HepG2 (cell line): ENCODE results near the gene ZSCAN2. TPM values are rescaled to one million over a fixed set of nuclear protein-coding genes. Genes with fewer than 3 reads are reported as not detected.
A peak's percentile ranks its signal among the peaks of the same experiment; 100 is the strongest.

Experiments used
- ATAC-seq: fragments of 200-7000 bp; cut with Tn5 transposase; 3 replicates; pipeline ENCODE4 v1.9.1; 2020; ENCODE audit warnings: mild to moderate bottlenecking, moderate library complexity
- BruUV-seq: library from RNA; stranded (reverse); fragments of 400-500 nt; replicated peaks from 2 replicates; lab custom pipeline; 2021; lab: Mats Ljungman, UMichigan
- CTCF ChIA-PET: fragments of 300-600 bp; formaldehyde crosslinking; extraction: SDS; loops from one replicate; lab custom pipeline; 2021; ENCODE audit warnings: low total read pairs, inconsistent platforms, low intra/inter-chr PET ratio; lab: Yijun Ruan, JAX
- POLR2A ChIA-PET: fragments of 350-600 bp; sonication (Branson Sonifier 250); formaldehyde crosslinking; loops from one replicate; lab custom pipeline; 2020; ENCODE audit warnings: antibody characterized with exemption, inconsistent platforms; lab: Yijun Ruan, JAX
- DNase-seq: peaks from one replicate; pipeline ENCODE4 v3.0.0-alpha.2; 2015; ENCODE audit warnings: low spot score
- FAIRE-seq: peaks from 3 replicates; lab custom pipeline; 2011; peaks lifted over from hg19 to GRCh38; lab: Jason Lieb, UNC
- H2AFZ ChIP-seq: one replicate; pipeline ENCODE4 v1.6.1; 2011; ENCODE audit warnings: low read length, inconsistent platforms
- H3K27ac ChIP-seq: fragments of 300-600 bp; 3 replicates; pipeline ENCODE4 v1.8.0; 2011; ENCODE audit warnings: mixed run types, mild to moderate bottlenecking, mixed read lengths, low read length, inconsistent platforms; ENCODE audit not compliant: insufficient read depth; ENCODE audit errors: extremely low read length
- H3K27me3 ChIP-seq, 2 experiments: fragments of 200-600 bp in 1 of 2; 2 replicates in 1 of 2; 3 replicates in 1 of 2; pipeline versions ENCODE4 v1.6.0 to v1.8.0; 2011; ENCODE audit warnings: low read length in 2 of 2, mild to moderate bottlenecking in 2 of 2, moderate library complexity in 2 of 2, inconsistent platforms in 1 of 2; ENCODE audit not compliant: insufficient read depth in 2 of 2, control insufficient read depth in 1 of 2
- H3K36me3 ChIP-seq, 2 experiments: fragments of 200-600 bp in 1 of 2; replicated peaks in 1 of 2; 2 replicates in 1 of 2; 3 replicates in 1 of 2; pipeline versions ENCODE4 v1.5.1 to v1.8.0; 2011; ENCODE audit warnings: low read length in 2 of 2, inconsistent platforms in 1 of 2; ENCODE audit not compliant: insufficient read depth in 2 of 2, control insufficient read depth in 1 of 2
- H3K4me1 ChIP-seq: 2 replicates; pipeline ENCODE4 v1.5.1; 2012; ENCODE audit warnings: low read length, inconsistent platforms; ENCODE audit not compliant: insufficient read depth
- H3K4me2 ChIP-seq: 2 replicates; pipeline ENCODE4 v1.6.0; 2011; ENCODE audit warnings: low read depth, low read length, inconsistent platforms
- H3K4me3 ChIP-seq, 3 experiments: fragments of 200-600 bp in 1 of 3; sonication (generic), shearing (Covaris generic) in 1 of 3; replicated peaks in 1 of 3; 2 replicates each; pipeline ENCODE4 v1.5.1; 2011 to 2016; ENCODE audit warnings: low read length in 3 of 3, inconsistent platforms in 2 of 3, low read depth in 2 of 3, mild to moderate bottlenecking in 2 of 3, control low read depth in 1 of 3, mixed read lengths in 1 of 3; ENCODE audit not compliant: insufficient read depth in 1 of 3
- H3K79me2 ChIP-seq: one replicate; pipeline ENCODE4 v1.6.1; 2011; ENCODE audit warnings: low read length, inconsistent platforms; ENCODE audit not compliant: insufficient read depth
- H3K9ac ChIP-seq: 2 replicates; pipeline ENCODE4 v1.6.0; 2011; ENCODE audit warnings: mild to moderate bottlenecking, low read depth, low read length, inconsistent platforms; ENCODE audit not compliant: insufficient read depth
- H3K9me3 ChIP-seq: 2 replicates; pipeline ENCODE4 v1.5.1; 2012; ENCODE audit warnings: mild to moderate bottlenecking, low read length
- H4K20me1 ChIP-seq: 2 replicates; pipeline ENCODE4 v1.6.0; 2011; ENCODE audit warnings: inconsistent platforms, mild to moderate bottlenecking, low read length, moderate library complexity; ENCODE audit not compliant: insufficient read depth
- FOXA1 ChIP-seq, 2 experiments: fragments of 450-650 bp in 1 of 2; sonication (generic) in 1 of 2; formaldehyde crosslinking in 1 of 2; IDR thresholded peaks; 2 replicates each; pipeline versions ENCODE4 v1.4.0 to v1.6.1; 2016 to 2020; ENCODE audit warnings: missing genetic modification reagents in 1 of 2
- GABPB1 ChIP-seq: IDR thresholded peaks from 2 replicates; pipeline ENCODE4 v1.6.1; 2016; ENCODE audit warnings: mild to moderate bottlenecking, missing genetic modification reagents, moderate library complexity, missing compliant biosample characterization
- NCOA1 ChIP-seq: sonication (generic); formaldehyde crosslinking; IDR thresholded peaks from 2 replicates; pipeline ENCODE4 v1.9.0; 2021; ENCODE audit warnings: missing genetic modification reagents
- ZNF12 ChIP-seq: sonication (generic); formaldehyde crosslinking; IDR thresholded peaks from 2 replicates; pipeline ENCODE4 v1.5.0; 2020; ENCODE audit warnings: missing genetic modification reagents
- WGBS: methylation state at CpG from one replicate; pipeline ENCODE4 v1.1.6; 2017; ENCODE audit warnings: low lambda C conversion rate; 5-methylcytosine and 5-hydroxymethylcytosine counted together
- in situ Hi-C: cut with HindIII; loops from 2 replicates; pipeline ENCODE4 v1.10.0; 2017; ENCODE audit warnings: low pct_unique_long_range_greater_than_20kb; ENCODE audit not compliant: extremely low pct_ligation_motif_present
- intact Hi-C: fragments of 100-400 bp; cut with micrococcal nuclease; formaldehyde crosslinking; loops from one replicate; pipeline ENCODE4 v1.10.0; 2022; ENCODE audit not compliant: unreplicated experiment
- polyA plus RNA-seq, 8 experiments: library from polyadenylated mRNA; depleted of rRNA in 3 of 8; stranded (reverse) in 7 of 8; unstranded in 1 of 8; fragments of >200 nt; fragmentation: Illumina TruSeq in 4 of 8; extraction: Trizol in 4 of 8; gene quantifications; 2 replicates each; pipeline versions ENCODE4 v1.2.1 to v1.2.3, GENCODE V29; 2011 to 2016; ENCODE audit warnings: low read depth in 4 of 8, missing spikeins in 1 of 8, mixed read lengths in 1 of 8; ENCODE audit not compliant: insufficient read depth in 1 of 8
- total RNA-seq, 5 experiments: library from RNA; depleted of rRNA; stranded (reverse); fragments of >200 nt; fragmentation: Illumina TruSeq; extraction: Trizol; gene quantifications; 2 replicates each; pipeline ENCODE4 v1.2.3, GENCODE V29; 2016; ENCODE audit warnings: low read depth in 1 of 5
- TF ChIP-seq, protein P1 (sequence below): sonication (generic); formaldehyde crosslinking; IDR thresholded peaks from 2 replicates; pipeline ENCODE4 v1.5.0; 2020; ENCODE audit warnings: missing genetic modification reagents, mild to moderate bottlenecking, borderline replicate concordance
- TF ChIP-seq, protein P2 (sequence below), 2 experiments: fragments of 450-650 bp in 1 of 2; sonication (generic) in 1 of 2; formaldehyde crosslinking; IDR thresholded peaks; 2 replicates each; pipeline versions ENCODE4 v1.5.0 to v1.8.0; 2020 to 2022; ENCODE audit warnings: mild to moderate bottlenecking in 1 of 2, missing genetic modification reagents in 1 of 2
- TF ChIP-seq, protein P3 (sequence below): sonication (generic); formaldehyde crosslinking; IDR thresholded peaks from 2 replicates; pipeline ENCODE4 v1.4.0; 2020; ENCODE audit warnings: mild to moderate bottlenecking, missing genetic modification reagents

ZSCAN2 gene
- total and polyA plus RNA-seq, 2 of the 13 experiments (the other 11 are each of a cell fraction or from before 2014, with no cell fraction given), result 11.4 to 21.5 TPM

DNA sequence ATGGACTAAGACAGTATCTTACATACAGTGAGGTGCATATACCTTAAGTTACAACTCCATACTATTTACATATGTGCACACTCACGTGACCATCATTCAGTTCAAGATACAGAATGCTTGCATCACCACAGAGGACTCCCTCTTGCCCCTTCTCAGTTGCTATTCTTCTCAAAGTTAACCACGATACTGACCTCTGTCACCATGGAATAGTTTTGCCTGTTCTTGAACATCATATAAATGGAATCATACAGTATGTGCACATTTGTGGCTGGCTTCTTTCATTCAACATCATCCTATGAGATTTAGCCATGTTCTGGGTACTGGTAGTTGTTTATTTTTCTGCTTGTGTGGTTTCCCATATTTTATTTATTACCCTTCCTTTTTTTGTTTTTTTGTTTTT lies 10.4 kb upstream of the ZSCAN2 start:
- BruUV-seq, result no TSS peak
- H3K27ac ChIP-seq, result no peak overlapping the region
- CTCF ChIA-PET, result no interaction called here

DNA sequence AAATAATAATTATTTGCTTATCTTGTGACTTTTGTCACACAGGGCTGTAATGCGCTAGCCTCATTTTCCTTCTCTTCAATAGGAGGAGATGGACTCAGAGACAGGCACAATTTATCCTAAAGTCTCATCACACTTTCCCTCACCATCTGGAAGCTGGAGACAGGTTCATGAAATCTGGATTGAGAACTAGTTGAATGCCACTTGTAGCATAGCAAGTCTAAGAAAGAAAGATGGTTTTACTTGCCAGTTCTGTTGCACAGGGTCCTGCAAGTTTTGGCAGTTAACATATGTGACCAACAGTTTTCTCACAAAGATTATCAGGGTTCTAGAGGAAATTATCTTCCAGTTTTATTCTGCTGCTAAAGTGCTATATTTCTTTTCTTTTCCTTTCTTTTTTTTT lies 9.0 kb upstream of the ZSCAN2 start:
- no peaks in the 10 kb centered on the region; a peak in 1 of 5 replicates for H3K27me3 ChIP-seq
- no peak overlapping the region for H3K9ac ChIP-seq
- no peaks in the 10 kb centered on the region for H3K79me2 ChIP-seq
- H3K4me3 ChIP-seq, result no peak overlapping the region
- H3K27ac ChIP-seq, result no peak overlapping the region
- no TSS peak for BruUV-seq
- POLR2A ChIA-PET, result no interaction called here
- DNase-seq (no peak), FAIRE-seq (no peak), ATAC-seq (no peak)
- H4K20me1 ChIP-seq, result no peaks in the 10 kb centered on the region
- H3K36me3 ChIP-seq, result no peaks in the 10 kb centered on the region
- no peak overlapping the region for H3K4me2 ChIP-seq
- intact Hi-C loops, result no loop called here
- no peak overlapping the region for H2AFZ ChIP-seq
- 97% methylated on average over 1 of the region's 1 CpG for WGBS
- H3K4me1 ChIP-seq, result peaks cover 42% of the 10 kb centered on the region
- CTCF ChIA-PET, result no interaction called here
- H3K9me3 ChIP-seq, result no peaks in the 10 kb centered on the region
- in situ Hi-C loops, result loop anchor here (10.0 kb wide), 1 partner anchor 333 kb away; no protein-coding TSS in a partner anchor
- TF ChIP-seq, protein P1, sequence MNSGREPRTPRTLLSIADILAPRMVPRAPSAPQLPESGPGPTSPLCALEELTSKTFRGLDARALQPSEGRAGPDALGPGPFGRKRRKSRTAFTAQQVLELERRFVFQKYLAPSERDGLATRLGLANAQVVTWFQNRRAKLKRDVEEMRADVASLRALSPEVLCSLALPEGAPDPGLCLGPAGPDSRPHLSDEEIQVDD (CRISPR knock-in tag), result no peak
- no peak for TF ChIP-seq NCOA1 (CRISPR knock-in tag)
- TF ChIP-seq, protein P2, sequence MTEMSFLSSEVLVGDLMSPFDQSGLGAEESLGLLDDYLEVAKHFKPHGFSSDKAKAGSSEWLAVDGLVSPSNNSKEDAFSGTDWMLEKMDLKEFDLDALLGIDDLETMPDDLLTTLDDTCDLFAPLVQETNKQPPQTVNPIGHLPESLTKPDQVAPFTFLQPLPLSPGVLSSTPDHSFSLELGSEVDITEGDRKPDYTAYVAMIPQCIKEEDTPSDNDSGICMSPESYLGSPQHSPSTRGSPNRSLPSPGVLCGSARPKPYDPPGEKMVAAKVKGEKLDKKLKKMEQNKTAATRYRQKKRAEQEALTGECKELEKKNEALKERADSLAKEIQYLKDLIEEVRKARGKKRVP (CRISPR knock-in tag; IDR thresholded peaks at IDR 0.05), result no peak
- TF ChIP-seq GABPB1 (CRISPR knock-in tag), result no peak
- TF ChIP-seq, protein P3, sequence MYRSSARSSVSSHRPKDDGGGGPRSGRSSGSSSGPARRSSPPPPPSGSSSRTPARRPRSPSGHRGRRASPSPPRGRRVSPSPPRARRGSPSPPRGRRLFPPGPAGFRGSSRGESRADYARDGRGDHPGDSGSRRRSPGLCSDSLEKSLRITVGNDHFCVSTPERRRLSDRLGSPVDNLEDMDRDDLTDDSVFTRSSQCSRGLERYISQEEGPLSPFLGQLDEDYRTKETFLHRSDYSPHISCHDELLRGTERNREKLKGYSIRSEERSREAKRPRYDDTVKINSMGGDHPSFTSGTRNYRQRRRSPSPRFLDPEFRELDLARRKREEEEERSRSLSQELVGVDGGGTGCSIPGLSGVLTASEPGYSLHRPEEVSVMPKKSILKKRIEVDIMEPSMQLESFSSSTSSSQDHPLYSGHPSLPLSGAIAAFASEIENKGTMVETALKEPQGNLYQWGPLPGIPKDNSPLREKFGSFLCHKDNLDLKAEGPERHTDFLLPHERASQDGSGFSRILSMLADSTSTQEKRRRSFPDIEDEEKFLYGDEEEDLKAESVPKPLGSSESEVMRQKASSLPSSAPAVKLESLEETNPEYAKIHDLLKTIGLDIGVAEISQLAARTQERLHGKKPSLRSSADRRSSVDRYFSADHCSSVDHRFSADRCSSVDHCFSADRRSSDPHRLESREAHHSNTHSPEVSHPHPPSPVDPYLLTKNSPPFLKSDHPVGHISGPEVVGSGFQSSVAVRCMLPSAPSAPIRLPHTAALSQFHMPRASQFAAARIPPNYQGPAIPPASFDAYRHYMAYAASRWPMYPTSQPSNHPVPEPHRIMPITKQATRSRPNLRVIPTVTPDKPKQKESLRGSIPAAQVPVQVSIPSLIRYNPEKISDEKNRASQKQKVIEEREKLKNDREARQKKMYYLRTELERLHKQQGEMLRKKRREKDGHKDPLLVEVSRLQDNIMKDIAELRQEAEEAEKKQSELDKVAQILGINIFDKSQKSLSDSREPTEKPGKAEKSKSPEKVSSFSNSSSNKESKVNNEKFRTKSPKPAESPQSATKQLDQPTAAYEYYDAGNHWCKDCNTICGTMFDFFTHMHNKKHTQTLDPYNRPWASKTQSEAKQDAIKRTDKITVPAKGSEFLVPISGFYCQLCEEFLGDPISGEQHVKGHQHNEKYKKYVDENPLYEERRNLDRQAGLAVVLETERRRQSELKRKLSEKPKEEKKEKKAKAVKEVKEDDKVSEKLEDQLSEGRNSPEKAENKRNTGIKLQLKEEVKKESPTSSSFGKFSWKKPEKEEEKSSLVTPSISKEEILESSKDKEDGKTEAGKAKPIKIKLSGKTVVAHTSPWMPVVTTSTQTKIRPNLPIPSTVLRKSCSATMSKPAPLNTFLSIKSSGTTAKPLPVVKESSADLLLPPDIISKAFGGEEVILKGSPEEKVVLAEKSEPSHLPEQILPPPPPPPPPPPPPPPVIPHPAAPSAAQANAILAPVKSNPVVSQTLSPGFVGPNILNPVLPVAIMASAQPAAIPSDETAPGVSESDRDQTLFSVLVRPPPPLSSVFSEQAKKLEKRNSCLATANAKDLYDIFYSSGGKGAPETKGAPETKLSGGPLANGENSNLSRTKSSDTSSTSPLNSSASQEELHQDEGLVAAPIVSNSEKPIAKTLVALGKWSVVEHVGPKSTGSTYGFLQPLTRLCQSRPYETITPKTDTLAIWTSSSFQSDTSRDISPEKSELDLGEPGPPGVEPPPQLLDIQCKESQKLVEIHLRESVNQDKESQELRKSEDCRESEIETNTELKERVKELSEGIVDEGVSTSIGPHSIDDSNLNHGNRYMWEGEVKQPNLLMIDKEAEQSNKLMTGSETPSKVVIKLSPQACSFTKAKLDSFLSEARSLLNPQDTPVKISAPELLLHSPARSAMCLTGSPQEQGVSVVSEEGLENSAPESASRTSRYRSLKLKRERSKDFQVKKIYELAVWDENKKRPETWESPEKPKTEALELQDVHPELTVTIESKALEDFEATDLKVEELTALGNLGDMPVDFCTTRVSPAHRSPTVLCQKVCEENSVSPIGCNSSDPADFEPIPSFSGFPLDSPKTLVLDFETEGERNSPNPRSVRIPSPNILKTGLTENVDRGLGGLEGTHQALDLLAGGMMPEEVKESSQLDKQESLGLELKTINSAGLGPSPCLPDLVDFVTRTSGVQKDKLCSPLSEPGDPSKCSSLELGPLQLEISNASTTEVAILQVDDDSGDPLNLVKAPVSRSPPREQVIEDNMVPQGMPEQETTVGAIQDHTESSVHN, result no peak

More for the DNA sequence above, 10.4 kb upstream of the ZSCAN2 start:
- Histone ChIP-seq H3K9ac (no peak overlapping the region), H3K4me3 (no peak overlapping the region), H4K20me1 (no peaks in the 10 kb centered on the region), H3K36me3 (no peaks in the 10 kb centered on the region), H3K27me3 (no peaks in the 10 kb centered on the region; a peak in 1 of 5 replicates), H3K9me3 (no peaks in the 10 kb centered on the region), H3K4me2 (no peak overlapping the region), H3K79me2 (no peaks in the 10 kb centered on the region), H3K4me1 (peaks cover 43% of the 10 kb centered on the region), H2AFZ (no peak overlapping the region)
- POLR2A ChIA-PET, result no interaction called here
- in situ Hi-C loops, result loop anchor here (10.0 kb wide), 1 partner anchor 334 kb away; no protein-coding TSS in a partner anchor
- TF ChIP-seq ZNF12 (CRISPR knock-in tag) (0 out of 2 replicates have a peak, but pooled peaks have one; percentile 52), FOXA1 (IDR thresholded peaks at IDR 0.05) (no peak), FOXA1 (CRISPR knock-in tag; IDR thresholded peaks at IDR 0.05) (no peak)
- DNase-seq (no peak), ATAC-seq (no peak), FAIRE-seq (no peak)
- 7% methylated on average over 2 of the region's 2 CpGs for WGBS
- intact Hi-C loops, result no loop called here
